Measurements from ENCODE around the gene TMEM207. TPM values are rescaled to one million over a fixed set of nuclear protein-coding genes. Genes with fewer than 3 reads are reported as not detected.

Gene TMEM207
- total and polyA plus RNA-seq, 2 of the 8 experiments (the other 6 are each of a cell fraction or from before 2014, with no cell fraction given), result not detected

- no peak overlapping the region for H2BK5ac ChIP-seq (ENCODE audit: low read depth, low read length)
- no peaks in the 10 kb centered on the region for H3K27me3 ChIP-seq (replicated peaks in 1 of 4; ENCODE audit: control insufficient read depth in 3 of 4, extremely low read depth in 1 of 4, insufficient read depth in 3 of 4, low read length in 3 of 4)
- H3K23me2 ChIP-seq (ENCODE audit: low read depth, low read length), result no peaks in the 10 kb centered on the region
- no peaks in the 10 kb centered on the region for H3K4me1 ChIP-seq (replicated peaks in 1 of 4; ENCODE audit: control insufficient read depth in 3 of 4, insufficient read depth in 4 of 4, low read length in 3 of 4)
- H3K9me3 ChIP-seq (ENCODE audit: insufficient read depth in 2 of 2, low read depth in 1 of 2, low read length in 1 of 2), result no peaks in the 10 kb centered on the region
- H4K91ac ChIP-seq (replicated peaks; ENCODE audit: insufficient read length, low read length), result no peak overlapping the region
- no peak overlapping the region for H3K14ac ChIP-seq (ENCODE audit: insufficient read length)
- POLR2A ChIA-PET (ENCODE audit: partially characterized antibody), result no interaction called here
- no peaks in the 10 kb centered on the region for H3K79me2 ChIP-seq (ENCODE audit: control insufficient read depth in 1 of 2, insufficient read depth in 2 of 2, low read length in 2 of 2)
- no peak overlapping the region for H3K4ac ChIP-seq (replicated peaks; ENCODE audit: insufficient read length, low read depth, low read length)
- no peak overlapping the region for H4K5ac ChIP-seq (ENCODE audit: insufficient read length, low read depth, low read length)
- no peak overlapping the region for H3K9ac ChIP-seq (replicated peaks in 1 of 4; ENCODE audit: extremely low read depth in 1 of 4, low read depth in 3 of 4, low read length in 3 of 4)
- no peak overlapping the region for H3K18ac ChIP-seq (ENCODE audit: extremely low read depth, low read length)
- 90% methylated on average over 2 of the region's 2 CpGs; no CpG with 5 or more reads in 1 of the 2 experiments for WGBS, 2 experiments (ENCODE audit: extremely low coverage in 1 of 2, insufficient coverage in 1 of 2, insufficient read length in 1 of 2, insufficient replicate concordance in 2 of 2, low coverage in 1 of 2, low lambda C conversion rate in 2 of 2, missing lambda C conversion rate in 1 of 2)
- H2AFZ ChIP-seq (ENCODE audit: low read length), result no peak overlapping the region
- H3K27ac ChIP-seq (ENCODE audit: low read depth, low read length), result no peak overlapping the region
- H2BK12ac ChIP-seq (ENCODE audit: low read depth, low read length), result no peak overlapping the region
- H3K79me1 ChIP-seq (ENCODE audit: low read depth, low read length), result no peaks in the 10 kb centered on the region
- no peak overlapping the region for H3K56ac ChIP-seq (replicated peaks; ENCODE audit: insufficient read length, low read depth, low read length)
- no peak overlapping the region for H2AK5ac ChIP-seq (ENCODE audit: low read depth, low read length)
- H2BK20ac ChIP-seq (ENCODE audit: low read length), result no peak overlapping the region
- DNase-seq (ENCODE audit: low read depth in 1 of 2, low spot score in 2 of 2) (no peak), FAIRE-seq (no peak)
- no peaks in the 10 kb centered on the region for H4K20me1 ChIP-seq (replicated peaks in 1 of 2; ENCODE audit: control insufficient read depth in 1 of 2, insufficient read depth in 2 of 2, low read length in 2 of 2)
- no peak overlapping the region for H2BK15ac ChIP-seq (ENCODE audit: low read length)
- no peak overlapping the region for H3K23ac ChIP-seq (ENCODE audit: insufficient read length)
- no peak overlapping the region for H3K4me2 ChIP-seq (ENCODE audit: insufficient read depth in 1 of 2, low read depth in 2 of 2, low read length in 2 of 2)
- no peaks in the 10 kb centered on the region for H3K36me3 ChIP-seq (ENCODE audit: control insufficient read depth in 2 of 4, insufficient read depth in 4 of 4, low read length in 3 of 4)
- H4K8ac ChIP-seq (ENCODE audit: extremely low read depth, insufficient read depth, low read length), result no peak overlapping the region
- no peak overlapping the region for H3K4me3 ChIP-seq (ENCODE audit: extremely low read depth in 1 of 4, insufficient read depth in 2 of 4, low read depth in 3 of 4, low read length in 4 of 4)
- CTCF ChIA-PET (ENCODE audit: partially characterized antibody), result no interaction called here
- H2BK120ac ChIP-seq (replicated peaks; ENCODE audit: low read depth, low read length), result no peak overlapping the region
- TF ChIP-seq SRF (IDR thresholded peaks at IDR 0.05; ENCODE audit: low read depth, low read length) (no peak), EZH2 (IDR thresholded peaks at IDR 0.05; ENCODE audit: low read depth, low read length, severe bottlenecking) (no peak), RFX5 (IDR thresholded peaks at IDR 0.05; ENCODE audit: borderline replicate concordance, low read depth, low read length) (no peak), KDM4A (IDR thresholded peaks at IDR 0.05; ENCODE audit: low read depth, low read length, severe bottlenecking) (no peak), ATF3 (IDR thresholded peaks at IDR 0.05; ENCODE audit: insufficient read depth, low read depth, low read length) (no peak), RAD21 (IDR thresholded peaks at IDR 0.05 in 1 of 2, conservative IDR thresholded peaks at IDR 0.05 in 1 of 2; ENCODE audit: low read depth in 2 of 2, low read length in 2 of 2) (no peak), RBBP5 (IDR thresholded peaks at IDR 0.05; ENCODE audit: borderline replicate concordance, low read depth, low read length) (no peak), SAP30 (IDR thresholded peaks at IDR 0.05; ENCODE audit: insufficient read depth, insufficient replicate concordance, low read length) (no peak), YY1 (IDR thresholded peaks at IDR 0.05; ENCODE audit: low read depth, low read length) (no peak)
- TF ChIP-seq, protein P1, sequence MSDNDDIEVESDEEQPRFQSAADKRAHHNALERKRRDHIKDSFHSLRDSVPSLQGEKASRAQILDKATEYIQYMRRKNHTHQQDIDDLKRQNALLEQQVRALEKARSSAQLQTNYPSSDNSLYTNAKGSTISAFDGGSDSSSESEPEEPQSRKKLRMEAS (IDR thresholded peaks at IDR 0.05), result no peak
These were observed 18.8 kb downstream of the TMEM207 start for GRCh38 chr3:190430906-190431305.

Measured in H1 (cell line).